HG03196 (cell line): Measurements from ENCODE around the gene NCDN.

ENCODE experiments used
- ATAC-seq: cut with Tn5 transposase; IDR thresholded peaks from one replicate; pipeline ENCODE4 v1.9.1; 2021; ENCODE audit not compliant: unreplicated experiment

NCDN gene, protein sequence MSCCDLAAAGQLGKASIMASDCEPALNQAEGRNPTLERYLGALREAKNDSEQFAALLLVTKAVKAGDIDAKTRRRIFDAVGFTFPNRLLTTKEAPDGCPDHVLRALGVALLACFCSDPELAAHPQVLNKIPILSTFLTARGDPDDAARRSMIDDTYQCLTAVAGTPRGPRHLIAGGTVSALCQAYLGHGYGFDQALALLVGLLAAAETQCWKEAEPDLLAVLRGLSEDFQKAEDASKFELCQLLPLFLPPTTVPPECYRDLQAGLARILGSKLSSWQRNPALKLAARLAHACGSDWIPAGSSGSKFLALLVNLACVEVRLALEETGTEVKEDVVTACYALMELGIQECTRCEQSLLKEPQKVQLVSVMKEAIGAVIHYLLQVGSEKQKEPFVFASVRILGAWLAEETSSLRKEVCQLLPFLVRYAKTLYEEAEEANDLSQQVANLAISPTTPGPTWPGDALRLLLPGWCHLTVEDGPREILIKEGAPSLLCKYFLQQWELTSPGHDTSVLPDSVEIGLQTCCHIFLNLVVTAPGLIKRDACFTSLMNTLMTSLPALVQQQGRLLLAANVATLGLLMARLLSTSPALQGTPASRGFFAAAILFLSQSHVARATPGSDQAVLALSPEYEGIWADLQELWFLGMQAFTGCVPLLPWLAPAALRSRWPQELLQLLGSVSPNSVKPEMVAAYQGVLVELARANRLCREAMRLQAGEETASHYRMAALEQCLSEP

DNA sequence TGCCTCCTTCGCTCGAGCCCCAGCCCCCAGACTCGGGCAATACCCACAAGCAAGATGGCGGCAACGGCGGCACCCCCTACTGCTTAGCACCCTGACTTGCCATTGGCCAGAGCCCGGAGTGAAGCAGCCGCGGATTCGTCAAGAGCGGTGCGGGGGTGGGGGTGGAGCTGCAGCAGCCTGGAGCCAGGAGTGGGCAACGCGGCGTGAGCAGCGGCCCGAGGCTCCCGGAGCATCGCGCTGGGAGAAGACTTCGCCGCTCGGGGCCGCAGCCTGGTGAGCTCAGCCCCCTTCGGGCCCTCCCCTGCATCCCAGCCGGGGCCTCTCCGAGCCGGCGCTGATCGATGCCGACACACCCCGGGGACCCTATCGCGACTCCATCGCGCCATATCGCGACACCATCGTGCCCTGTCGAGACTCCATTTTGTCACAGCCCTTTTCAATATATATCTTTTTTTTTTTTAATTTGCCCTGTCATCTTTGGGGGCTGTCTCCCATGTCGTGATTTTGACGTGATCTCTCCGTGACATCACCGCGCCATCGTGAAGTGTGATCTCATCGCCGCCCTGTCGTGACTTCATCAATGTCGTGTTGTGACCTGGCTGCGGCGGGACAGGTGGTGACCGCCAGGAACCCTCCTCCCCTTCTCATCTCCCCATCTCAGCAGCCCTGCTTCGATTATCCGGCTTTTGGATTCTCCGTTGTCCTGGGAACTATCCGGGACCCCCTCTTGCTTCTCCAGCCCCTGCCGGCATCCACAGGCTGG, at the start of gene NCDN:
Gene NCDN (plus strand): TSS at position 189 of the 763 bp plus-strand sequence. CDS start 392 bp downstream, at position 581.
- ATAC-seq: peak; percentile 77

DNA sequence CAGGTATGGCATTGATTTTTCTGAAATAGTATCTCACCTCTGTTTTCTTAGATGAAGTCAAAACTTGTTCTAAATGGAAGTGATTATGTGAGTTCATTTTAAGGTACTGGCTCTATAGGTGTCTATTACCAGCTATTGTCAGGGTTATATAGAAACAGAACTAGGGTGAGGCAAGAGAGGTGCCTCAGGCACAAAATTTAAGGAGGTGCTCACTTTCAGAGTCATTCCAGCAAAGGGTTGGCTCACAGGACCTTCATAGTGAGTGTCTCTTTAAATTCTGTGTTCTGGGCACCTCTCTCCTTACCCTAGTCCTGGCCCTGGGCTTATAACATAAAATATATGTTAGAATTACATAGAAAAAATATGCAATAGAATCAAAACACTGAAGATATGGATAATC, 49.7 kb upstream of the NCDN start:
- no peak for ATAC-seq

DNA sequence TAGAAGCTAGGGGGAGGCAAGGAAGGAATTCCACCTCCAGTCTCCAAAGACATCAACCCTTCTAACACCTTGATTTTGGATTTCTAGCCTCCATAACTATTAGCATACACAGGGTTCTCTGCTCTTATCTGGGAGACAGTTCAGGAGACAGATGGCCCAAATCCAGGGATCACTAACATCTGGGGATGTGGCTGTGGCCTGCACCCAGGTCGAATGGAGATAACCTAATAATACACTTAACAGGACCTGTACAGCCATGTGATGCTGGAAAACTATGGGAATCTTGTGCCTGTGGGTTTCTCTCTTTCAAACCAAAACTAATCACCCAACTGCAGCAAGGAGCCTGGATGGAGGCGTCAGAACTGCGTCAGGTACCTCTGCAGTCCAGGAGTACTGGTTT, 48.0 kb upstream of the NCDN start:
- ATAC-seq: no peak

DNA sequence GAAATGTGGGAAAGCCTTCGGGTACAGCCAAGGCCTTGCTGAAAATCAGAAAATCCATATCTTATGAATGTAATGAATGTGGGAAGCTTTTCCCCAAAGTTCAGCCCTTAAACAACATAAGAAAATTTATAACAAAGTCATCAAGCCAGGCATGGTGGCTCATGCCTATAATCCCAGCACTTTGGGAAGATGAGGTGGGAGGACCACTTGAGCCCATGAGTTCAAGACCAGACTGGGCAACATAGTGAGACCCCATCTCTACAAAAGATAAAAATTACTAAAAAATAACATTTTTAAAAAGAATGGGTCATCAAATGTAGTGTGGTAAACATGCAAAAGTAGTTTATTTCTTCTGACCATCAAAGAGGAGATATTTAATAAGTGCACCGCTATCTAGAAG, 46.3 kb upstream of the NCDN start:
- no peak for ATAC-seq

DNA sequence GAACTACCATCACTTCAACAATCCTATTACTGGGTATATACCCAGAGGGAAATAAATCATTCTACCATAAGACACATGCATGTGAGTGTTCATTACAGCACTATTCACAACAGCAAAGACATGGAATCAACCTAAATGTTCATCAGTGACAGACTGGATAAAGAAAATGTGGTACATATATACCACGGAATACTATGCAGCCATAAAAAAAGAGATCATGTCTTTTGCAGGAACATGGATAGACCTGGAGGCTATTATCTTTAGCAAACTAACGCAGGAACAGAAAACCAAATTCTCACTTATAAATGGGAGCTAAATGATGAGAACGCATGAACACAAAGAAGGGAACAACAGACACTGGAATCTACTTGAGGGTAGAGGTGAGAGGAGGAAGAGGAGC, 39.4 kb upstream of the NCDN start:
- ATAC-seq: no peak

DNA sequence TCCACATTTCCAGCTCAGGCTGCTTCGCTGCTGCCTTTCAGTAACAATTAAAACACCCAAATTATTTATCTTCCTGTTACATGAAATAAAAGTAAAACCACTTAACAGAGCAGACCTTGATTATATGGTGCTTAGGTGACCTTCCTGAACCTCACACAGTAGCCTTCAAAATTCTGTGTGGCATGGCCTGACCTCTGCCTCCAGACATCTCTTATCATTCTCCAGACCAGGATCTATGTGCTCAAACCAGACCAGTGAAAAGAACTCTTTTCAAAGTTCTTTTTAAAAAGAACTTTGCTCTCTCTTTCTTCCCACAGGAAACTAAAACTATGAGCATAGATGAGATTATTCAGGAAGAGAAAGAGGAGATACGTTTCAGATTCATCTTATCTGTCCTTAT, 38.2 kb upstream of the NCDN start:
- no peak for ATAC-seq

DNA sequence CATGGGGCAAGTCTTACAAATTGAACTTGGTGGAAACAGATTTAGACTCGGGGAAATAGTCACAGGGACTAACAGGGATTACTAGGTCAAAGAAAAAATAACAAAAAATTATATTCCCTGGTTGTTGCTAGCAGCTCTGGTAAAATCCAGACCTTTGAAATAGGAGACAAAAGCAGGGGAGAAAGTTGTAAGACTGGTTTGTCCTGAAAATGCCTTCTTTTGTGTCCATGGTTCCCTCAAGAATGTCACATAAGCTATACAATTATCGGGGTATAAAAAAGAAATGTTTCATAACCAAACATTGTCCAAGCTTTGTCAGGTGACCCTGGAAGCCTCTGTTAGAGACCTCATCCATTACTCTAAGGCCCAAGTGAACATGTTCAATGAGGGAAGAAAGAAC, 33.5 kb upstream of the NCDN start:
- ATAC-seq: no peak

DNA sequence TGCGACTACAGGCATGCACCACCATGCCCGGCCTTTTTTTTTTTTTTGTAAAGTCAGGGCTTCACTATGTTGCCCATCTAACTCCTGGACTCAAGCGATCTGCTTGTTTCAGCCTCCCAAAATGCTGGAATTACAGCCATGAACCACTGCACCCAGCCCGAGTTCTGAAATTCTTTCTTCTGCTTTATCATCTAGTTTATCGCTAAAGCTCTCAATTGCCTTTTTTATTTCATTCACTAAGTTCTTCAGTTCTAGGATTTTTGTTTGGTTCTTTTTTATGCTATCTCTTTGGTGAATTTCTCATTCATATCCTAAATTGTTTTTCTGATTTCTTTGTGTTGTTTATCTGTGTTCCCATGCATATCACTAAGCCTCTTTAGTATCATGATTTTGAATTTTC, 27.4 kb upstream of the NCDN start:
- no peak for ATAC-seq

DNA sequence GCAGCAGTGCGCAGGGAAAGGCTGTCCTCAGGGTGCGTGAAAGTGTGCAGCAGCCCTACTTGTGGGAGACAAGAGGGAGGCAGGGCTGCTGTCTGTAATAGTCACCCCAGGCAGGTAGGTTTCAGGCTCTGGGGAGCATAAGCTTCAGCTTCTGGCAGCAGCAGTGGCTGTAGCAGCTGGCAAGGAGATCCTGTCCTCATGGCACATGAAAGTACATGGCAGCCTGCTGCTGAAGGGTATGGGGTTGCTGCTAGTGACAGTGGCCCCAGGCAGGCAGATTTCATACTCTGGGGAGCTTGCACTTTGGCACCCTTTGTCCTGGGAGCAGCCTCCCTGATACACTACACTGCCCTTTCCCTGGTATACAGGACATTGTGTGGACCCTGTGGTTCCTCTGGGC, 26.7 kb upstream of the NCDN start:
- ATAC-seq: no peak

DNA sequence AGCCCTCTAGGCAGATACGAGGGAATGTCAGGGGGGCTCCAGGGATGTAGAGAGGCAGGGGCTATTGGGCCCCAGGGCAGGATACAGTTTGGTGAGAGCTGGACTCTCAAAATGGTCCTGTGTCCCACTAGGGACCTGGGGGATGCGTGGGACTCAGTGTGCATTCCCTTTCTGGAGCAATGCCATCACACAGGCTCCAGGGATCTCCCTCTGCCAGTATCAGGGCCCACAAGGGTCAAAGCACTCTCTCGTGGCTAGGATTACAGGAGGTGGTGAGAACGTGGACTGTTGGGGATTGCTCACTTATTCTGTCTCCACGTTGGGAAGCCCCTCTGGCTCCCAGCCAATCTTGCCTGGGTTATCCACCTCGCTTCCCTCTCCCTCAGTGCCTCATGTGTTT, 26.2 kb upstream of the NCDN start:
- no peak for ATAC-seq

DNA sequence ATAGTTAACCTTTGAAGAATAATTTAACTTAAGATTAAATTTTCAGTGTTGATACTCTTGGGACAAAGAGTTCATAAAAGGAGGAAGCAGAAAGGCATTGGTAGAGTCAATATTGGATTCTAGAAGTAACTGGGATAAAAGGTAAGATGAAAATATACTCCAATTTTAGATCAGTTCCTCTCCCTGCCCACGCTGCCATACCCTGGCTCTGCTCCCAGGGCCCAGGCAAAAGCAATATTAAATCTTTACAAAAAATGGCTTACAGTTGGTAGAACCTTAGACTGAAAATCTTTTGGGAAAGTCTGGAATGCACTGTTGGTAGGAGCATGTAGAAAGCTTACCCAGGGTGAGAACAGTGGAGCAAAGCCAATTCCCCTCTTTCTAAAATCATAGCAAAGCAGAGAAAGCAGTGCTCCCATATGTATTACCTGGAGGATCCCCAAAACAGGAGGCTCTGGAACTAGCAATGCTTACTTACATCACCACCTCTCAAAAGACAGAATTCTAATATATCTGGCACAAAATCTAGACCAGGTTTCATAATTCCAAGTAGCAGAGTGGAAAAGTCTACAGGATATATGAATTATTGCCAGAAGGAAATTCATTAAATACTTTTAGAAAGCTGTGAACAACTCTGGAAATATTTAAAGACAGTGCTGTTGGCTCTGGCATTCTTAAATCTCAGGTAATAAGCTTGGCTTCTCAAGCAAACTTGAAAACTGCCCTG, 24.9 kb upstream of the NCDN start:
- no peak for ATAC-seq

DNA sequence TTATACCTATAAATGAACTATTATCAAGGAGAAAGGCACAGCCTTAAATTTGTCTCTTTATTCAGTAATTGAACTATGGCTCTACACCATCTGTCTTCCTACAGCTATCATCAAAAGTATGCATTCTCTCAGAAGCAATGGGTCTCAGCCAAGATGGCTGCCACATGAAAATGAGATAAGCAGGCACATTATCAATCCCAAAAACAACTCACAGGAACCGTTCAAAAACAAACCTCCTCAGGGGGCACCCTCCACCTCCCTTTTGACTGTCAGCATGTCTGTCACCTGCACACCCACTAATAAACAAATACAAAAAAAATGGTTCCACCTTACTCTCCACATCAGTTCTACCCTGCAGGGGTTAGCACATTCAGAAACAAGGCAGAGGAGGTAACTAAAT, 24.0 kb upstream of the NCDN start:
- no peak for ATAC-seq

DNA sequence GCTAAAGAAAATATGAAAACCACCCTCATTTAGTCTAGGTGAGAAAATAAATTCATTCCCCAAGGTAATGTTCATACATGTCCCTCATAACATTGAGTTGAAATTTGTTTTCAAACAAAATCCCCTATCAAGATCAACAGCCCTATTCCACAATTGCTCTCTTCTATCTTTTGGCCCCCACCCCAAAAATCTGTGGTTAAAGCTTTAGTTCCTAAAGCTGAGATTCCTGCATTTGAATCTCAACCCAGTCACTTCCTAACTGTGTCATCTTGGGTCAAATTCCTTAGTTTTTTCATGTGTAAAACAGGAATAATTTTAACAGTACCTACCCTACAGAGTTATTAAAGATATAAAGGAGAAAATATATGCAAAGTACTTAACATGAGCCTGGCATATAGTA, 22.4 kb upstream of the NCDN start:
- ATAC-seq: no peak

DNA sequence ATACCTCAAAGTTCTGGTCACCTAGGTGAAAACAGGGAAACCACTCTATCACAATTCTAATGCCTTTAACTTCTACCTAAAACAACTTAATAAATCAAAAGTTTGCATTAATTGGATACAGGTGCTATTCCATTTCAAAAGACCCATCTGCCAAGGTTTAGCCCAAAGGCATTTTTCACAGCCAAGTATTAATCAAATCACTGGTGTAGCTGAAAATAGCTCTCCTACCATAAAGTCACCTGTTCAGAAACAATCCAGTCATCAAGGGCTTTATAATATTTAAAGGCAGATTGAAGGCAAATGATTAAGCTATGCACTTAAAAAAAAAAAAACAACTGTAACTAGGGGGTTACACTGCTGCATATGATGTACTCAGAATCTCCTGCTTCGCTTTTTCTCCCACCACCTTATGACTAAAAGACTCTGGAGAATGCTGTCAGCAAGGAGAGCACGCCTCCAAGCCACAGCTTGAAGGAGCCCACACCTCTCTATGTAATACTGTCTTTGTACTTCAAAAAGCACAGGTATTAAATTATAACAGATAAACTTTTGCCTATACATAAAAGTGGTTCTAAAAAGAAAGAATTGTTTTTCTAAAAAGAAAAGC, 20.9 kb upstream of the NCDN start:
- ATAC-seq: no peak

DNA sequence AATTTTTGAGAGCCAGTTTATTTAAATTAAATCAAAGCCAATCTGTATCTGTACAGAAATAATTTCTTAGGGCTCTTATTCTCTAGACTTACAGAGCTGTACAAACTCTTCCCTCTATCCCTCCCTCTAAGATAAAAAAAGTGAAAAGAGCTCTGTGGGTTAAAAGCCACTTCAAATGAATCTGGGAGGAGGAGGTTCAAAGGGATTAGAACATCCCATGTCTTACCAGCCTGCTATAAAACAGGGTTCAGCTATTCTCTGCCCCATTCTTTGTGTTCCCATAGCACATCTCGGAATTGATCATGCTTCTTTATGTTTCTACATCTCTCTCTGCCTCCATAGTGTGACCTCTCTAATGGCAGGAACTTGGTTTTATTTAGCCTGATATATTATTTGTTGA, 19.8 kb upstream of the NCDN start:
- ATAC-seq: no peak

DNA sequence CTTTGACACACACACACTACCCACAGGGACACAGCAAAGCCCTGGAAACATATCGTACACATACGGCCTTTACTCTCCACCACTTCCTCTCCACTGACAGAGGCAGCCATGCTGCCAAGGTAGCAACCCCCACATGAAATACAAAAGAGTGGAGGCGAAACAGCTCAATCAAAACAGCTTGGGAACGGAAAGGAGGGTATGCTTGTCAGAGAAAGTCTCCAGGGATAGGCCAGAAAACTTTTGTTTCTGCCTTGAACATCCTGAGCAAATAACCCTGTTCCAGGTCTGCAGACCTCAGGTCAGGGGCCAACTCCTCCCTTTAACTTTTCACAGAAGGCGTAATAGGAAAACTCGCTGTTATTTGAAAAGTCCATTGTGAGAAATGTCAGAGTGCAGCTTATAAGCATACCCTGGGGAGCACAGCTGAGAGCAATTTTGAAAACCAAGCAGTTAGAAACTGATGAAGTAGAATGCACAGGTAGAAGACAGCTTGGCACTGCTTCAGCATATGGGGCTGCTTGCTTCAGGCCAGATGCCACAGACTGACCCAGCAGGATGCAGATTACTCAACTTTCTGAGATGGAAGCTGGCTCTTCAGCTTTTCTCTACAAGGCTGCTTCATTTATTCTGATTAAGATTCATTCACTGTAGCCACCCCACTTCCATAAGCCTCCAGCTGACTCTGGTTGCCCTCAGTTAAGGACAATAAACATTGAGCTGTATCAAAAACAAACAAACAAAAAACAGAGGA, 18.4 kb upstream of the NCDN start:
- no peak for ATAC-seq

DNA sequence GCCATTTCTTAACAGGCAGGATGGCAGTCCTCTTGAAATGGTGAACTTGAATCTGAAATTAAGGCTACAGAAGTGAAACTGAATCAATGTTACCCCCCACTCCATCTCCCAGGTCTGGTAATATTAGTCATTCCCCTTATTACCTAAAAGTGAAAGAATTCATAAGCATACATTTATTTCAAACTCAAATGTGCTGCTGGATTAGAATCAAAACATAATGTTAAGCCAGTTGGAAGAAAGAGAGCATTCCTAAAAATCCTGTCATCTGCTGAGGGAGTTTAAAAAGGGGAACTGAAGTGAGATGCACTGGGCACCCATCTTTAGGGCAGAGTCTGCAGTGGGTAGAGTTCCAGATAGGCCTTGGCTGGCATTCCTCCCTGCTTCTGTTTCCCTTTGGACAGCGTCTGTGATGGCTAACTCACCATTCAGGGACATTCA, 17.8 kb upstream of the NCDN start:
- no peak for ATAC-seq

DNA sequence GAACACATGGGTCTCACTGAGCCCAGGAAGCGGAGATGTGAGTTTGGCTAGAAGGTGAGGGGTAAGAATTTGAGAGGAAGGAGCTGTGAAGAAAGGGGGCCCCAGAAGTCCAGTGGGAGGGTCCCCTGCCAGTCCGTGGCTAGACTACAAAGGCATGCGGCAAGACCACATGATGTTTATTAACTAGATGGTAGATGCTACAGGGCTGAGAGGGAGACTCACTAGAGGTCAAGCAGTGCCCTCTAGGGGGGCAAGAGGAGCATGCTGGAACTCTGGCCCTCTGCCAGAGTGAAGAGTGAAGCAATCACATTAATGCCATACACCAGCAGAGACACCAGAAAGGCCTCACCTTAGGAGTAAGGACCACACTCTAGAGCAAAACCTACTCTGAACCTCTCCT, 12.6 kb upstream of the NCDN start:
- peak; percentile 47 for ATAC-seq

DNA sequence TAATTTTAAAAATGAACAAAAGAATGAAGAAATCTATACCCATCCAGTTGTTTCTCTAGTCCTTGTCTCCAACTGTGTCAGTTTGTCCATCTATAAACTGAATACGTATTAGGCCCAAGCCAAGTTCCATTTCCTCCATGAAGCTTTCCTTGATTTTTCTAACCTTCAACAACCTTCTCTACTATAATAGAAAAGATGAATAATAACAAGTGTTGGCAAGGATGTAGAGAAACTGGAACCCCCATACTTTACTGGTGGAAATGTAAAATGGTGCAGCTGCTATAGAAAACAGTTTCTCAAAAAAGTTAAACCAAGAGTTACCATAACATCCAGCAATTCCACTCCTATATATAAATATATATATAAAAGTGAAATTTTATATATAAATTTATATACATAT, 11.0 kb upstream of the NCDN start:
- no peak for ATAC-seq

DNA sequence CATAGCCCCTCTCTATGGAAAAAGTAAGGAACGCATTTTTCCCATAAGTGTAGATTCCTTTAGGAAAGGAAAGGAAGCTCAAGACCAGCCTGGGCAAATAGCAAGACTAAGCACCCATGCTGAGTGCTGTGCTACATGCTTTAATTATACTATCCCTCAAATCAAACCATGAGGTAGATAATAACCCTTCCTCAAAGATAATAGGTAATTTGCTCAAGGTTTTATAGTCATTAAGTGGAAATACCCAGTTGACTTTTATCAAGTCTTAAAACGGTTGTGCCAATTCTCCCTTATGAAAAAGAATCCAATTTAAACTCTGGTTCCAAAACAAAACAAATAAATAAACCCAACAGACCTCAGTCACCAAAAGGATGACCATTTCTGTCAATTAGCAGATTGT, 3.7 kb upstream of the NCDN start:
- ATAC-seq: no peak
